HCT116 (cell line): ENCODE data around the gene RBM20. TPM values are rescaled to one million over a fixed set of nuclear protein-coding genes. Genes with fewer than 3 reads are reported as not detected.

Experiments used
- ATAC-seq: fragments of 200-7000 bp; cut with Tn5 transposase; 2 replicates; pipeline ENCODE4 v1.9.1; 2020; ENCODE audit warnings: mild to moderate bottlenecking, moderate library complexity
- BruUV-seq: library from RNA; stranded (reverse); fragments of 400-500 nt; replicated peaks from 2 replicates; lab custom pipeline; 2021; lab: Mats Ljungman, UMichigan
- CTCF ChIA-PET: fragments of 300-600 bp; sonication (Branson Sonifier 250); formaldehyde crosslinking; loops from one replicate; lab custom pipeline; 2021; ENCODE audit warnings: antibody characterized with exemption; lab: Charles Lee
- POLR2A ChIA-PET: fragments of 300-600, 350-600 bp; sonication (Branson Sonifier 250); formaldehyde crosslinking; loops from one replicate; lab custom pipeline; 2021; ENCODE audit warnings: antibody characterized with exemption; lab: Charles Lee
- RAD21 ChIA-PET, 2 experiments: fragments of 300-600 bp; sonication (Branson Sonifier 250); formaldehyde crosslinking; loops; one replicate each; lab custom pipeline; 2023; ENCODE audit warnings: low total read pairs in 2 of 2; ENCODE audit not compliant: uncharacterized antibody in 2 of 2, unreplicated experiment in 2 of 2, low non-redundant PET in 1 of 2; lab: Charles Lee
- DNase-seq: peaks from one replicate; pipeline ENCODE4 v3.0.0-alpha.2; 2010; ENCODE audit warnings: low read depth, low spot score
- H2AFZ ChIP-seq: fragments of 200-600 bp; shearing (Covaris generic), sonication (generic); 2 replicates; pipeline ENCODE4 v1.6.1; 2017; ENCODE audit warnings: low read depth, mixed run types, mixed read lengths, antibody characterized with exemption, low read length; ENCODE audit not compliant: poor library complexity, severe bottlenecking
- H3K27ac ChIP-seq: 2 replicates; pipeline ENCODE4 v1.5.1; 2012; ENCODE audit warnings: low read depth, low read length
- H3K27me3 ChIP-seq: fragments of 200-600 bp; sonication (generic); 2 replicates; pipeline ENCODE4 v1.6.1; 2016; ENCODE audit warnings: mixed run types, low read length, mixed read lengths; ENCODE audit not compliant: insufficient read depth
- H3K36me3 ChIP-seq, 2 experiments: fragments of 200-500 bp in 1 of 2; fragments of 200-600 bp in 1 of 2; sonication (Bioruptor generic) in 1 of 2; sonication (generic) in 1 of 2; 2 replicates each; pipeline versions ENCODE4 v1.5.1 to v1.6.1; 2014 to 2016; ENCODE audit warnings: low read length in 2 of 2, inconsistent platforms in 1 of 2, mixed read lengths in 1 of 2, mixed run types in 1 of 2; ENCODE audit not compliant: insufficient read depth in 2 of 2, control insufficient read depth in 1 of 2
- H3K4me1 ChIP-seq, 2 experiments: fragments of 200-600 bp in 1 of 2; sonication (generic) in 1 of 2; 2 replicates each; pipeline versions ENCODE4 v1.5.1 to v1.6.1; 2012 to 2017; ENCODE audit warnings: low read length in 2 of 2, inconsistent platforms in 1 of 2, mild to moderate bottlenecking in 1 of 2, mixed read lengths in 1 of 2, mixed run types in 1 of 2, moderate library complexity in 1 of 2; ENCODE audit not compliant: insufficient read depth in 2 of 2, control insufficient read depth in 1 of 2
- H3K4me2 ChIP-seq: fragments of 200-600 bp; sonication (generic); 2 replicates; pipeline ENCODE4 v1.6.1; 2017; ENCODE audit warnings: mixed run types, low read length, mixed read lengths
- H3K4me3 ChIP-seq, 2 experiments: fragments of 200-600 bp in 1 of 2; sonication (generic) in 1 of 2; replicated peaks in 1 of 2; 2 replicates each; pipeline ENCODE4 v1.5.1; 2011 to 2016; ENCODE audit warnings: low read length in 2 of 2, control low read depth in 1 of 2, low read depth in 1 of 2, mild to moderate bottlenecking in 1 of 2, mixed read lengths in 1 of 2, mixed run types in 1 of 2
- H3K79me2 ChIP-seq: fragments of 200-600 bp; sonication (generic); 2 replicates; pipeline ENCODE4 v1.6.1; 2017; ENCODE audit warnings: mild to moderate bottlenecking, mixed run types, low read length, moderate library complexity, mixed read lengths; ENCODE audit not compliant: insufficient read depth
- H3K9ac ChIP-seq: fragments of 200-600 bp; sonication (generic); 2 replicates; pipeline ENCODE4 v1.6.1; 2016; ENCODE audit warnings: low read length, mixed read lengths
- H3K9me2 ChIP-seq: fragments of 200-600 bp; sonication (generic), shearing (Covaris generic); 2 replicates; pipeline ENCODE4 v1.6.1; 2017; ENCODE audit warnings: mixed run types, mild to moderate bottlenecking, moderate library complexity; ENCODE audit not compliant: insufficient read depth
- H3K9me3 ChIP-seq, 2 experiments: fragments of 200-500 bp in 1 of 2; fragments of 200-600 bp in 1 of 2; sonication (Bioruptor generic) in 1 of 2; sonication (generic) in 1 of 2; 2 replicates each; pipeline ENCODE4 v1.6.1; 2014 to 2017; ENCODE audit warnings: low read length in 2 of 2, mixed read lengths in 2 of 2, inconsistent platforms in 1 of 2, low read depth in 1 of 2, mild to moderate bottlenecking in 1 of 2, mixed run types in 1 of 2, moderate library complexity in 1 of 2; ENCODE audit not compliant: control insufficient read depth in 1 of 2, insufficient read depth in 1 of 2
- H4K20me1 ChIP-seq: fragments of 200-600 bp; sonication (generic), shearing (Covaris generic); 2 replicates; pipeline ENCODE4 v1.6.1; 2017; ENCODE audit warnings: mixed run types, mild to moderate bottlenecking, moderate library complexity; ENCODE audit not compliant: insufficient read depth
- CEBPB ChIP-seq: IDR thresholded peaks from 2 replicates; pipeline ENCODE4 v1.6.1; 2012; ENCODE audit warnings: low read depth
- EGR1 ChIP-seq: IDR thresholded peaks from 2 replicates; pipeline ENCODE4 v1.6.1; 2012; ENCODE audit warnings: low read depth
- EZH2 ChIP-seq: fragments of 200-600 bp; sonication (generic); IDR thresholded peaks from 2 replicates; pipeline ENCODE4 v1.6.1; 2017; ENCODE audit warnings: antibody characterized with exemption, mixed run types
- EZH2phosphoT487 ChIP-seq: fragments of 200-600 bp; IDR thresholded peaks from 2 replicates; pipeline ENCODE4 v1.6.1; 2018; ENCODE audit warnings: antibody characterized with exemption, borderline replicate concordance
- FOSL1 ChIP-seq: IDR thresholded peaks from 2 replicates; pipeline ENCODE4 v1.6.1; 2012; ENCODE audit warnings: low read depth
- MAX ChIP-seq: IDR thresholded peaks from 2 replicates; pipeline ENCODE4 v1.6.1; 2012
- POLR2AphosphoS5 ChIP-seq: IDR thresholded peaks from 2 replicates; pipeline ENCODE4 v1.6.1; 2011; ENCODE audit warnings: mild to moderate bottlenecking, low read depth, low read length, moderate library complexity
- RAD21 ChIP-seq: IDR thresholded peaks from 2 replicates; pipeline ENCODE4 v1.6.1; 2012; ENCODE audit warnings: low read depth, mild to moderate bottlenecking
- SIN3A ChIP-seq: IDR thresholded peaks from 2 replicates; pipeline ENCODE4 v1.6.1; 2012; ENCODE audit warnings: low read depth
- SP1 ChIP-seq: IDR thresholded peaks from 2 replicates; pipeline ENCODE4 v1.6.1; 2012; ENCODE audit warnings: low read depth
- SRF ChIP-seq: IDR thresholded peaks from 2 replicates; pipeline ENCODE4 v1.6.1; 2012; ENCODE audit warnings: low read depth
- TCF7L2 ChIP-seq: IDR thresholded peaks from 2 replicates; pipeline ENCODE4 v1.7.0; 2011; ENCODE audit warnings: borderline replicate concordance, inconsistent platforms; ENCODE audit not compliant: insufficient read depth, insufficient read length; ENCODE audit errors: extremely low read depth
- ZBTB33 ChIP-seq: IDR thresholded peaks from 2 replicates; pipeline ENCODE4 v1.6.1; 2011; ENCODE audit warnings: mild to moderate bottlenecking, low read length, moderate library complexity; ENCODE audit not compliant: insufficient replicate concordance; ENCODE audit errors: extremely low read depth
- ZFX ChIP-seq: fragments of 450-650 bp; IDR thresholded peaks from 2 replicates; pipeline ENCODE4 v1.6.1; 2017
- intact Hi-C: fragments of 100-400 bp; cut with micrococcal nuclease; formaldehyde crosslinking; loops from 2 replicates; pipeline ENCODE4 v1.10.0; 2022
- total RNA-seq: library from RNA; stranded (reverse); gene quantifications from one replicate; pipeline ENCODE4 v1.2.1, GENCODE V29; 2021; ENCODE audit not compliant: unreplicated experiment

The RBM20 gene
- total RNA-seq, 1 experiment from 2014 or later: 2.0 TPM

DNA sequence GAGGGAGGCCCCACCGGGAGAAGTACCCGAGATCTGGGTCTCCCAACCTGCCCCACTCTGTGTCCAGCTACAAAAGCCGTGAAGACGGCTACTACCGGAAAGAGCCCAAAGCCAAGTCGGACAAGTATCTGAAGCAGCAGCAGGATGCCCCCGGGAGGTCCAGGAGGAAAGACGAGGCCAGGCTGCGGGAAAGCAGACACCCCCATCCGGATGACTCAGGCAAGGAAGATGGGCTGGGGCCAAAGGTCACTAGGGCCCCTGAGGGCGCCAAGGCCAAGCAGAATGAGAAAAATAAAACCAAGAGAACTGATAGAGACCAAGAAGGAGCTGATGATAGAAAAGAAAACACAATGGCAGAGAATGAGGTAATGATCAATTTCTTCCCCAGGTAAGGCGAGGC, 168.4 kb downstream of the RBM20 start:
- Histone ChIP-seq H3K27me3 (no peaks in the 10 kb centered on the region), H3K9me2 (no peaks in the 10 kb centered on the region), H4K20me1 (no peaks in the 10 kb centered on the region), H3K4me2 (no peak overlapping the region), H3K9ac (no peak overlapping the region), H3K4me3 (no peak overlapping the region), H3K9me3 (no peaks in the 10 kb centered on the region), H3K79me2 (no peaks in the 10 kb centered on the region), H3K27ac (no peak overlapping the region)
- ATAC-seq (no peak), DNase-seq (no peak)
- BruUV-seq: no TSS peak
- ChIA-PET POLR2A (no interaction called here), RAD21 (no interaction called here), CTCF (no interaction called here)
- intact Hi-C loops: no loop called here
- TF ChIP-seq EZH2phosphoT487 (no peak), TCF7L2 (no peak), EZH2 (no peak), SP1 (no peak), CEBPB (no peak), ZBTB33 (no peak), ZFX (no peak), SRF (no peak), SIN3A (no peak), MAX (no peak), RAD21 (no peak), FOSL1 (no peak), POLR2AphosphoS5 (no peak), EGR1 (no peak)
- TF ChIP-seq, all 23 proteins: peak for 0
- no peak overlapping the region for H2AFZ ChIP-seq
- H3K4me1 ChIP-seq: no peaks in the 10 kb centered on the region
- H3K36me3 ChIP-seq: no peaks in the 10 kb centered on the region
